Astrocyte of the spinal cord (primary cell): ENCODE results near the gene SPATA31D3.

Experiments used
- DNase-seq: peaks from one replicate; pipeline ENCODE4 v3.0.0; 2011; ENCODE audit warnings: low read depth, low spot score
- H3K4me3 ChIP-seq: 2 replicates; pipeline ENCODE4 v1.5.1; 2011; ENCODE audit warnings: low read depth, mild to moderate bottlenecking, low read length, moderate library complexity
- in situ Hi-C: cut with HindIII; loops from 2 replicates; pipeline ENCODE4 v1.10.0; 2017; ENCODE audit warnings: low sequenced_read_pairs
- TF ChIP-seq, protein P1 (sequence below): IDR thresholded peaks from 2 replicates; pipeline ENCODE4 v1.5.1; 2012; ENCODE audit warnings: low read depth, mild to moderate bottlenecking, low read length, inconsistent platforms

The SPATA31D3 gene

DNA sequence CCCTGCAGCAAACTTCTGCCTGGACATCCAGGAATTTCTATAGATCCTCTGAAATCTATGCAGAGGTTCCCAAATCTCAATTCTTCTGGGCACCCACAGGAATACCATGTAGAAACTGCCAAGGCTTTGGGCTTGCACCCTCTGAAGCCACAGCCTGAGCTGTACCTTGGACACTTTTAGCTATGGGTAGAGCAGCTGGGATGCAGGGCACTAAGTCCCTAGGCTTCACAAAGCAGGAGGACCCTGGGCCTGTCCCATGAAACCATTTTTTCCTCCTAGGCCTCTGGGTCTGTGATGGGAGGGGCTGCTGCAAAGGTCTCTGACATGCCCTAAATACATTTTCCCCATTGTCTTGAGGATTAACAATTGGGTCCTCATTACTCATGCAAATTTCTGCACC is 12.3 kb downstream of the SPATA31D3 start:
- in situ Hi-C loops: no loop called here
- TF ChIP-seq, protein P1, sequence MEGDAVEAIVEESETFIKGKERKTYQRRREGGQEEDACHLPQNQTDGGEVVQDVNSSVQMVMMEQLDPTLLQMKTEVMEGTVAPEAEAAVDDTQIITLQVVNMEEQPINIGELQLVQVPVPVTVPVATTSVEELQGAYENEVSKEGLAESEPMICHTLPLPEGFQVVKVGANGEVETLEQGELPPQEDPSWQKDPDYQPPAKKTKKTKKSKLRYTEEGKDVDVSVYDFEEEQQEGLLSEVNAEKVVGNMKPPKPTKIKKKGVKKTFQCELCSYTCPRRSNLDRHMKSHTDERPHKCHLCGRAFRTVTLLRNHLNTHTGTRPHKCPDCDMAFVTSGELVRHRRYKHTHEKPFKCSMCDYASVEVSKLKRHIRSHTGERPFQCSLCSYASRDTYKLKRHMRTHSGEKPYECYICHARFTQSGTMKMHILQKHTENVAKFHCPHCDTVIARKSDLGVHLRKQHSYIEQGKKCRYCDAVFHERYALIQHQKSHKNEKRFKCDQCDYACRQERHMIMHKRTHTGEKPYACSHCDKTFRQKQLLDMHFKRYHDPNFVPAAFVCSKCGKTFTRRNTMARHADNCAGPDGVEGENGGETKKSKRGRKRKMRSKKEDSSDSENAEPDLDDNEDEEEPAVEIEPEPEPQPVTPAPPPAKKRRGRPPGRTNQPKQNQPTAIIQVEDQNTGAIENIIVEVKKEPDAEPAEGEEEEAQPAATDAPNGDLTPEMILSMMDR: no peak
- no peak for DNase-seq
- H3K4me3 ChIP-seq: no peak overlapping the region

DNA sequence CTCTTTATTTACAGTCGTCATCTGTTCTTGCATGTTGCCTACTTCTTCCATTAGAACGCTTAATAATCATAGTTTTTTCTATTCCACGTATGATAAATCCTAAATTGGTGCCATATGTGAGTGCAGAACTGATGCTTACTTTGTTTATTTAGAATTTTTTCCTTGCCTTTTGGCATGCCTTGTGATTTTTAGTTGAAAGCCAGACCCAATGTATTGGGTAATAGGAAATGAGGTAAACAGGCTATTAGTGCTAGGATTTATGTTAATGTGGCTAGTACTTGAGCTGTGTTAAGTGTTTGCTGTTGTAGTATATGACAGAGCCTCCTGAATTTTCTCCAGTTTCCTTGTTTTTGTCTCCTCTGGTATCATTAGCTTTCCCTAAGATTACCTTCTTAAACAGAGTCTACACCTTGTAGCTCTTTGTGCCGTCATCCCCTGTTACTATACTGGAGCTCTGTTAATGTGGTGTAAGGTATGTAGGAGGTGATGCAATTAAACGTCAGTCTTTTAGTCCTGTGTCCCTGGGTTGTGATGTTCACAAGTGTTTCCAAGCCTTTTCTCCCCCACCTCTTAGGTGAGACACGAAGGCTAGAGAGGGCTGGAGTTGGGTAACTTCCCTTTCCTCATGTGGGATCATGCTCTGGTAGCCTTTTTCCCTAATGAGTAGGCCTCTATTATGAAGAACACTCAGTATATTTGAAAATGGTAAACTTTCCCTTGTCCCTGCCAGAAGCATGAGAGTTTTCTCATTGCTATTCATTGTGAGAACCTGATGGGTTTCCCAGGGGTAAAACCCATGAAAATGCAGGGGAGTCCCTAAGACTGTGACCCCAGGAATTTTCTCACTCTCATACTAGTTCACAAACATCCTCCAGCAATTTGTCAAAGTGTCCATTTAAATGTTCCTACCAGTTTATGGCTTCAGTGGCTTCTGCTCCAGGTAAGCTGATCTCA is 21.2 kb downstream of the SPATA31D3 start:
- in situ Hi-C loops: no loop called here
- DNase-seq: no peak
- TF ChIP-seq, protein P1: no peak
- no peak overlapping the region for H3K4me3 ChIP-seq

DNA sequence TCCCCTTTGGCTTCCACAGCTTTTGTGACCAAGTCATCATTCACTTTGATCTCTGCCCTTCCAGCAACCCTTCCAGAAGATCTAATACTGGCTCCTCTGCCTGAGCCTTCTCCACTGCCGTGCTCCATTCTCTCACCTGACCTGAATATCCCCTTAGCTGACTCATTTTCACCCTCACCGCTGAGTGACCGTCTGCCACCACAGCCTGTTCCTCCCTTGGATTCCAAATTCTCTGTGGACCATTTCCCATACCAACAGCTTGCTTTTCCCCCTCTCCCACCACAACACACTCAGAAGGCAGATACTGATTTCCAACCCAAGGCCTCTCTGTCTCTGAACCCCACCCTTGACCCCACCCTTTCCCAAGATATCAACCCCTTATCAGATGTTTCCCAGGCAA is 24.7 kb downstream of the SPATA31D3 start:
- H3K4me3 ChIP-seq: no peak overlapping the region
- in situ Hi-C loops: no loop called here
- no peak for DNase-seq
- TF ChIP-seq, protein P1: no peak

GRCh38 chr9:81969971-81970370 is 26.7 kb downstream of the SPATA31D3 start:
- no peak overlapping the region for H3K4me3 ChIP-seq
- in situ Hi-C loops: no loop called here
- DNase-seq: peak; percentile 3
- TF ChIP-seq, protein P1: no peak

DNA sequence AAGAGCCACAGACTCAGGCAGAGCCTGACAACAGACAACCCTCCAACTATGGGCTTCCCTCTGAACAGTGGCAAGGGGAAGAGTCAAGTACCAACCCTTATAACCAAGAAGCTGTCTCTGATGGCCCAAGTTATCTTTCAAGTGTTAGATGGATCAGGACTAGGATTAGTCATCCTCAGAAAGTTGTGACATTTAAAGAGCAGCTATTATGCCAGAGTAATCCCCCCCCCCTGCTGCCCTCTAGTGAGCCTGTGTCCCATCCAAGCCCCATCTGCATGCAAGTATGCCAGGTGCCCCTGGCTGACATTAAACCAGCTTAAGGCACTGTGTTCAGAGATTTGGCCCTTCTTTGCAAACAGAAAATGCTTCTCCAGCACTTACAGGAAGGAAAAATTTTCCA is 28.4 kb downstream of the SPATA31D3 start:
- no peak overlapping the region for H3K4me3 ChIP-seq
- in situ Hi-C loops: no loop called here
- TF ChIP-seq, protein P1: no peak
- no peak for DNase-seq

GRCh38 chr9:81974764-81975163 is 31.5 kb downstream of the SPATA31D3 start:
- TF ChIP-seq, protein P1: no peak
- H3K4me3 ChIP-seq: no peak overlapping the region
- no peak for DNase-seq
- in situ Hi-C loops: no loop called here
